GM21528 (cell line): ENCODE data around the gene CST11.
"Not testable (repeated sequence)": the region's sequence is repeated elsewhere in the genome, so short reads cannot be mapped to it uniquely, and the experiment has no call there.

ENCODE experiments used
- ATAC-seq: cut with Tn5 transposase; IDR thresholded peaks from one replicate; pipeline ENCODE4 v1.9.1; 2021; ENCODE audit warnings: mild to moderate bottlenecking, moderate library complexity; ENCODE audit not compliant: unreplicated experiment, low FRiP score

CST11 gene

GRCh38 chr20:23452776-23453175, at the start of gene CST11:
Gene CST11, minus strand, starts transcription at chr20:23452876. Its CDS starts 65 bp downstream, at chr20:23452811.
- no peak for ATAC-seq

GRCh38 chr20:23501926-23502325, 49.2 kb upstream of the CST11 start:
- ATAC-seq, result no peak

GRCh38 chr20:23497536-23497935, 44.9 kb upstream of the CST11 start:
- ATAC-seq, result no peak

GRCh38 chr20:23493172-23493772, 40.6 kb upstream of the CST11 start:
- ATAC-seq, result no peak

- ATAC-seq, result no peak
Observed at GRCh38 chr20:23492292-23492691, 39.6 kb upstream of the CST11 start.

- no peak for ATAC-seq
Observed at GRCh38 chr20:23490817-23491216, 38.1 kb upstream of the CST11 start, which contains the start of gene CST8. Gene CST8, plus strand, starts transcription at chr20:23491117. Its CDS starts 551 bp downstream, at chr20:23491668.

GRCh38 chr20:23488996-23489395, 36.3 kb upstream of the CST11 start:
- ATAC-seq, result no peak

GRCh38 chr20:23488470-23488869, 35.8 kb upstream of the CST11 start:
- no peak for ATAC-seq

- no peak for ATAC-seq
Observed at GRCh38 chr20:23484081-23484480, 31.4 kb upstream of the CST11 start.

- ATAC-seq, result no peak
Observed at GRCh38 chr20:23482138-23482537, 29.5 kb upstream of the CST11 start.

GRCh38 chr20:23479043-23479442, 26.4 kb upstream of the CST11 start:
- no peak for ATAC-seq

GRCh38 chr20:23477223-23477622, 24.5 kb upstream of the CST11 start:
- ATAC-seq, result no peak

GRCh38 chr20:23476015-23476754, 23.5 kb upstream of the CST11 start:
- ATAC-seq, result no peak

- no peak for ATAC-seq
Observed at GRCh38 chr20:23475395-23475794, 22.7 kb upstream of the CST11 start.

- ATAC-seq, result not testable (repeated sequence)
Observed at GRCh38 chr20:23473293-23473692, 20.6 kb upstream of the CST11 start.

GRCh38 chr20:23472306-23472705, 19.6 kb upstream of the CST11 start:
- ATAC-seq, result not testable (repeated sequence)

- not testable (repeated sequence) for ATAC-seq
Observed at GRCh38 chr20:23466961-23467360, 14.3 kb upstream of the CST11 start.

- ATAC-seq, result no peak
Observed at GRCh38 chr20:23461180-23461579, 8.5 kb upstream of the CST11 start.

- no peak for ATAC-seq
Observed at GRCh38 chr20:23459461-23460150, 6.9 kb upstream of the CST11 start.

GRCh38 chr20:23456873-23457272, 4.2 kb upstream of the CST11 start:
- no peak for ATAC-seq

GRCh38 chr20:23456409-23456808, 3.7 kb upstream of the CST11 start:
- ATAC-seq, result no peak
